Kidney epithelial cell (primary cell): ENCODE data around the gene TBCB. TPM values are rescaled to one million over a fixed set of nuclear protein-coding genes. Genes with fewer than 3 reads are reported as not detected.

Source experiments
- DNase-seq: peaks from one replicate; pipeline ENCODE4 v3.0.0-alpha.2; 2010; ENCODE audit warnings: low read depth
- H3K27me3 ChIP-seq: 2 replicates; pipeline ENCODE4 v1.6.0; 2011; ENCODE audit warnings: low read length; ENCODE audit not compliant: control insufficient read depth, insufficient read depth
- H3K36me3 ChIP-seq: 2 replicates; pipeline ENCODE4 v1.5.1; 2011; ENCODE audit warnings: low read length; ENCODE audit not compliant: control insufficient read depth, insufficient read depth
- H3K4me3 ChIP-seq: 2 replicates; pipeline ENCODE4 v1.5.1; 2011; ENCODE audit warnings: low read depth, mild to moderate bottlenecking, control low read depth, low read length
- total RNA-seq: library from RNA; depleted of rRNA; stranded (reverse); fragments of >200 nt; gene quantifications from 2 replicates; pipeline ENCODE4 v1.2.3, GENCODE V29; 2015
- TF ChIP-seq, protein P1 (sequence below): IDR thresholded peaks from 2 replicates; pipeline ENCODE4 v1.5.1; 2011; ENCODE audit warnings: mild to moderate bottlenecking, moderate library complexity, low read length, control low read depth, inconsistent platforms; ENCODE audit not compliant: insufficient read depth, poor library complexity, severe bottlenecking

Gene TBCB
- total RNA-seq, 1 donor from 2014 or later: 337 TPM

- no peak for DNase-seq
- TF ChIP-seq, protein P1, sequence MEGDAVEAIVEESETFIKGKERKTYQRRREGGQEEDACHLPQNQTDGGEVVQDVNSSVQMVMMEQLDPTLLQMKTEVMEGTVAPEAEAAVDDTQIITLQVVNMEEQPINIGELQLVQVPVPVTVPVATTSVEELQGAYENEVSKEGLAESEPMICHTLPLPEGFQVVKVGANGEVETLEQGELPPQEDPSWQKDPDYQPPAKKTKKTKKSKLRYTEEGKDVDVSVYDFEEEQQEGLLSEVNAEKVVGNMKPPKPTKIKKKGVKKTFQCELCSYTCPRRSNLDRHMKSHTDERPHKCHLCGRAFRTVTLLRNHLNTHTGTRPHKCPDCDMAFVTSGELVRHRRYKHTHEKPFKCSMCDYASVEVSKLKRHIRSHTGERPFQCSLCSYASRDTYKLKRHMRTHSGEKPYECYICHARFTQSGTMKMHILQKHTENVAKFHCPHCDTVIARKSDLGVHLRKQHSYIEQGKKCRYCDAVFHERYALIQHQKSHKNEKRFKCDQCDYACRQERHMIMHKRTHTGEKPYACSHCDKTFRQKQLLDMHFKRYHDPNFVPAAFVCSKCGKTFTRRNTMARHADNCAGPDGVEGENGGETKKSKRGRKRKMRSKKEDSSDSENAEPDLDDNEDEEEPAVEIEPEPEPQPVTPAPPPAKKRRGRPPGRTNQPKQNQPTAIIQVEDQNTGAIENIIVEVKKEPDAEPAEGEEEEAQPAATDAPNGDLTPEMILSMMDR: no peak
- no peak overlapping the region for H3K4me3 ChIP-seq
- H3K27me3 ChIP-seq: no peaks in the 10 kb centered on the region
- H3K36me3 ChIP-seq: peaks cover 3% of the 10 kb centered on the region
Measured at GRCh38 chr19:36151144-36152018, 36.1 kb downstream of the TBCB start.

GRCh38 chr19:36152019-36152351 is 36.7 kb downstream of the TBCB start:
- TF ChIP-seq, protein P1: no peak
- H3K4me3 ChIP-seq: no peak overlapping the region
- no peaks in the 10 kb centered on the region for H3K27me3 ChIP-seq

GRCh38 chr19:36152352-36153091 is 37.3 kb downstream of the TBCB start, which contains the start of gene COX7A1:
Gene COX7A1 (minus strand): TSS chr19:36152447. CDS start chr19:36152407, 40 bp downstream.
- TF ChIP-seq, protein P1: no peak
- Histone ChIP-seq H3K36me3 (peaks cover 1% of the 10 kb centered on the region), H3K4me3 (no peak within 1 kb of the TSS), H3K27me3 (no peaks in the 10 kb centered on the region)
- DNase-seq: no peak

More at GRCh38 chr19:36152019-36152351, 36.7 kb downstream of the TBCB start:
- DNase-seq: no peak
- peaks cover 1% of the 10 kb centered on the region for H3K36me3 ChIP-seq

- H3K4me3 ChIP-seq: no peak overlapping the region
- peaks cover 1% of the 10 kb centered on the region for H3K36me3 ChIP-seq
- no peak for DNase-seq
- TF ChIP-seq, protein P1: no peak
- no peaks in the 10 kb centered on the region for H3K27me3 ChIP-seq
Measured at GRCh38 chr19:36153126-36153525, 37.9 kb downstream of the TBCB start.

DNA sequence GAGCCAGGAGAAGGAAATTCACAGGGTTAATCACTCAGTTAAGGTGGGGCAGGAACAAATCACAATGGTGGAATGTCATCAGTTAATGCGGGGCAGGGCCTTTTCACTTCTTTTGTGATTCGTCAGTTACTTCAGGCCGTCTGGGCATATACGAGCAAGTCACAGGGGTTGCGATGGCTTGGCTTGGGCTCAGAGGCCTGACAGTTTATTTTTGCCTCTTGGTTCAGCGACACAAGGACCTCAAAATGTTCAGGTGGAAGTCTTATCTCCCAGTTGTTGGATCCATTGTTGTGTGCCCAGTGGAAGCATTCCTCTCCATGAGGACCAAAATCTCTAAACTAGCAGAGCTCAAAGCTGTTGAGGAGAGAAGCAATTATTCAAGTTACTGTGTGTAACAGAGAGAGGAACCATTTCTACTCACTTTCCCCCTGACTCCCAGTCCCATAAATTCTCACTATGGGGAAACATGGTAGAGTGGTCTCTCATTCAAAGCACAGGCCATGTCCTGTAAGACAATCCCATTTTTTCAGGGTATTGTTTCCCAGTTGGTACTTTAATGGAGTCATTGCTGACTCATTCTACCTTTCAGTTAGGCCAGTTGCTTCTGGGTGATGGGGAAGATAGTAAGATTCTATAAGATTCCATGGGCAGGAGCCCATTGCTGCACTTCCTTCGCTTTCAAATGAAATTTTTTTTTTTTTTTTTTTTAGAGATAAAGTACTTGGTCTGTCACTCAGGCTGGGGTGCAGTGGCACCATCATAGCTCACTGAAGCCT is 45.7 kb downstream of the TBCB start:
- no peak for DNase-seq
- Histone ChIP-seq H3K27me3 (no peaks in the 10 kb centered on the region), H3K4me3 (no peak overlapping the region), H3K36me3 (peaks cover 2% of the 10 kb centered on the region)
- TF ChIP-seq, protein P1: no peak
